HG03159 (cell line): ENCODE measurements around the gene ACTMAP.

Experiments used
- ATAC-seq: cut with Tn5 transposase; IDR thresholded peaks from one replicate; pipeline ENCODE4 v1.9.1; 2021; ENCODE audit warnings: mild to moderate bottlenecking, moderate library complexity; ENCODE audit not compliant: unreplicated experiment

Gene ACTMAP

DNA sequence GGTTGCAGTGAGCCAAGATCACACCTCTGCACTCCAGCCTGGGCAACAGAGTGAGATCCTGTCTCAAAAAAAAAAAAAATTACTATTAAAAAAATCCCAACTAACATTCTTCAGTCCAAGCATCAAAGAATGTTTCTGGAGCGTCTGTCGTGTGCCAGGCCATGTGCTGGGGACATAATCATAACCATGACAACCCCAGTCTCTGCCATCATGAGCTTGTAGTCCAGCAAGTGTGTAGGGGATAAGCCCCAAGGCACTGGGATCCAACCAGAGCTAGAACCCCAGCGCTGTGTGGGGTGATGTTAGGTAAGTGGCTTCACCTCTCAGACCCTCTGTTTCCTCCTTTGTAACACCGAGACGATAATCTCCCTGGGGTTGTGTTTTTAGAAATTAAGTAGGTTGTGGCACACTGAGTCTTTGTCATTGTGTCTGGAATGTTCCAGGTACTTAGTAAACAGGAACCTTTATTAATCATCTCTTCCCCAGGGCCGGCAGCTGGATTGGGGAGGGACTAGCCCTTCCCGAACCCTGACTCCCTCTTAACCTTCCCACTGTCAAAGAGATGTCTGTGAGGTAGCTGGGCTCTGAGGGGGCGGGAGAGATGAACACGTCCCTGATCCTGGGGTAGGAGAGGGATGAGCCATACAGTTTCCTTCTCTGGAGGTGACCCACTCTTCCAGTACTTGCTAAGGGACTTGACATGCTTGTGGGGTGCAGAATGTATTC is 28.2 kb downstream of the ACTMAP start:
- ATAC-seq: no peak

DNA sequence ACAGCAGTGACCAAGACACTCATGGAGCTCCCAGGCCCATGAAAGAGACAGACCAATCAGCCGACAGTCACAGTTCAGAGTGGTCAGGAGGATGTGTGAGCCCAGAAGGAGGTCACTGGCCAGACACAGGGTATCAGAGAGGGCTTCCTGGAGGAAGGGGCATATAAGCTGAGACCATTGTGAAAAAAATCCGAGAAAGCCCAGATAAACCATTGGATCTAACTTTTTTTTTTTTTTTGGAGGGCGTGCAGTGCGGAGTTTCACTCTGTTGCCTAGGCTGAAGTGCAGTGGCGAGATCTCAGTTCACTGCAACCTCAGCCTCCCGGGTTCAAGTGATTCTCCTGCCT is 29.2 kb downstream of the ACTMAP start:
- no peak for ATAC-seq

DNA sequence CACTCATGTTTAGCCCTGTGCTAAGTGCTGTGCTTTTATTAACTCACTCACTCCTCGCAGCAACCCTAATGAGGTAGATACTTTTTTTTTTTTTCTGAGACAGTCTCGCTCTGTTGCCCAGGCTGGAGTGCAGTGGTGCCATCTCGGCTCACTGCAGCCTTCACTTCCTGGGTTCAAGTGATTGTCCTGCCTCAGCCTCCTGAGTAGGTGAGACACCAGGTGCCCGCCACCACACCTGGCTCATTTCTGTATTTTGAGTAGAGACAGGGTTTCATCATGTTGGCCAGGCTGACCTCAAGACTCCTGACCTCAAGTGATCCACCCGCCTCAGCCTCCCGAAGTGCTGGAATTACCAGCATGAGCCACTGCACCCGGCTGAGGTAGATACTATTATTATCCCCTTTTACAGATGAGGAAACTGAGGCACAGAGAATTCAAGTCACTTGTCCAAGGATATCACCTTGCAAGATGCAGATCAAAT is 30.8 kb downstream of the ACTMAP start:
- ATAC-seq: no peak

DNA sequence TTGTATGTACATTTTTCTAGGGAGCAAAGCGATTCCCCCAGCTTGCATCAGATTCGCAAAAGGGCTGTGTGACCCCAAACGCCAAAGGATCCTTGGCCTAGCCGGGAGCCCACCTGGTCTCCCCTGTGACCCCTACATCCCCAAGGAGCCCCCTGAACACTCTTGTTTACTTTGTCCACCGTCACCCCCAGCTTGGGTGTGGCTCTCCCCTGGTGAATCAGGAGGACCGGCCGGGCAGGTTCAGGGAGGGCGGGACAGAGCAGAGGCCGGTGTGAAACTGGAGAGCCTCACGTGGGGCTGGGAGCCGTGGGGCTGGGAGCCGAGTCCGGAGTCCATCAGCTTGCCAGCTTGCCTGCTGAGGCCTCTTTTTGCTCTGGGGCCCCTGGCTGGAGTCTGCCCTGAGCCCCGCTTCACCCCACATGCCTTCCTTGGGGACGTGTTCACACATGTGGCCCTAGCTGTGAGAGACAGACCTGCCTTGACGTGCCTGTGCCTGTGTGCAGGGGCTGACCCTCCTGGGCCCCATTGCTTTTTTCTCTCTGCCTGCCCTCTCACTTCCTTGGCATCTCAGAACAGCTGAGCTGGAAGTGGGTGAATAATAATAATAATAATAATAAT is 31.4 kb downstream of the ACTMAP start:
- no peak for ATAC-seq

DNA sequence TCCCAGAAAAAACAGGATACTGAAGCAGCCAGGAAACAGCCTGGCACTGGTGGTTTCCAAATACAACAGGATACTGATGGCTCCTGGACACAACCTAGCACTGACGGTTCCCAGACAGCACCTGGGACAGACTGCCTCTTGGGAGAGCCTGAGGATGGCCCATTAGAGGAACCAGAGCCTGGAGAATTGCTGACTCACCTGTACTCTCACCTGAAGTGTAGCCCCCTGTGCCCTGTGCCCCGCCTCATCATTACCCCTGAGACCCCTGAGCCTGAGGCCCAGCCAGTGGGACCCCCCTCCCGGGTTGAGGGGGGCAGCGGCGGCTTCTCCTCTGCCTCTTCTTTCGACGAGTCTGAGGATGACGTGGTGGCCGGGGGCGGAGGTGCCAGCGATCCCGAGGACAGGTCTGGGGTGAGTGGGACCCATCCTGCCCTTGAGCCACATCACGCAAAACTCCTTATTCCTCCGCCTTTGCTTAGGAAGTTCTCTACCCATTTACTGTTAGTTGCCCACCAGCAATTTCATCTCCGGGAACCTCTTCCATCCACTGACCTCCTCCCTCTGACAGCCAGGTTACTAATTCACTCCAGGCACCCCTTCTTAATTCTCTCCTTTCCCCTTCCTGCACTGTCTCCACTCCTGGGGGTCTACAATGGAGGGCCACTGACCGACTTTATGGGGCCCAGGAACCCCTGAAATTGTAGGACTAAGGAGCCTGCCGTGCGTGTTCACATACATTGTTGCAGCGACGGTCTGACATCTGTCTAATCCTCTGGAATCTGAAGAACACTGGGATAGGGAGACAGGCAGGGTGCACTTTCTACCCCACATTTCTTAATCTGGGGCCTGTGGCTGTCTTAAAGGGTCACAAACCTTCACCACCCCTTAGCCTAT is 32.1 kb downstream of the ACTMAP start:
- ATAC-seq: no peak

DNA sequence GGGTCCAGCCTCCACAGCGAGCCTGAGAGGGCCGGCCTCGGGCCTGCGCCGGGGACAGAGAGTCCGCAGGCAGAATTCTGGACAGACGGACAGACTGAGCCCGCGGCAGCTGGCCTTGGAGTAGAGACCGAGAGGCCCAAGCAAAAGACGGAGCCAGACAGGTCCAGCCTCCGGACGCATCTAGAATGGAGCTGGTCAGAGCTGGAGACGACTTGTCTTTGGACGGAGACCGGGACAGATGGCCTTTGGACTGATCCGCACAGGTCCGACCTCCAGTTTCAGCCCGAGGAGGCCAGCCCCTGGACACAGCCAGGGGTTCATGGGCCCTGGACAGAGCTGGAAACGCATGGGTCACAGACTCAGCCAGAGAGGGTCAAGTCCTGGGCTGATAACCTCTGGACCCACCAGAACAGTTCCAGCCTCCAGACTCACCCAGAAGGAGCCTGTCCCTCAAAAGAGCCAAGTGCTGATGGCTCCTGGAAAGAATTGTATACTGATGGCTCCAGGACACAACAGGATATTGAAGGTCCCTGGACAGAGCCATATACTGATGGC is 32.9 kb downstream of the ACTMAP start:
- no peak for ATAC-seq

DNA sequence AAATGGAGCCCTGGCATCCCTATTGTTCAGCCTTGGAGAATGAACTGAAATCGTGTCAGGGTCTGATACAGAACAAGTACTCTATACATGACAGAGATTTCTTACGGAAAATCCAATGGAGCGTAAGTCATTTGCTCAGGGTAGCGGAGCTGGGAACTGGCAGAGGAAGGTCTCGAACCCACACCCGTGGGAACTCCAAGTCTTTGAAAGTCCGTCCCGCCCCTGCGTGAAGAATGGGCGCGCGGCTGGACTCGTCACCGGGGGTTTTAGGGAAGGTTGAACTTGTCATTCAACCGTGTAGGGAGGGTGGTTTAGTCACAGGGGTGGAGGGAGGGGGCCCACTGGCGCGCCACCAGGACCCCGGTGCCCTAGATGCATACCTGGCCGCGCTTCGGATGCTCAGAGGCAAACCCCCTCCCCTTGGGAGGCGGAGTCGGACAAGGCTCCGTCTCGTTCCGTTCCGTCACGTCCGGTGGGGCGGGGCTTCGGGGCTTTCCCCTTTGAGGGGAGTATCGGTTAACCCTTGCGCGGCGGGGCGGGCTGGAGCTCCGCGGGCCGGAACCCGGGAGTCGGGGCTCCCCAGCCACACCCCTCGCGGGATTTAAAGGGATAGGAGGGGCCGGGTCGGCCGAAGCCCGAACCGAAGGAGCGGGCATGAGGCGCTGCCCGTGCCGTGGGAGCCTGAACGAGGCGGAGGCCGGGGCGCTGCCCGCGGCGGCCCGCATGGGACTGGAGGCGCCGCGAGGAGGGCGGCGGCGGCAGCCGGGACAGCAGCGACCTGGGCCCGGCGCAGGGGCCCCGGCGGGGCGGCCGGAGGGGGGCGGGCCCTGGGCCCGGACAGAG is 33.6 kb downstream of the ACTMAP start, which contains the start of the genes COQ8B and ITPKC:
TSS of gene COQ8B (minus strand) at position 405 of the 843 bp plus-strand sequence. CDS start 2,254 bp downstream, outside the sequence.
TSS of gene ITPKC (plus strand) at position 631 of the 843 bp plus-strand sequence. CDS start at position 655, 24 bp downstream.
- peak; percentile 70 for ATAC-seq

DNA sequence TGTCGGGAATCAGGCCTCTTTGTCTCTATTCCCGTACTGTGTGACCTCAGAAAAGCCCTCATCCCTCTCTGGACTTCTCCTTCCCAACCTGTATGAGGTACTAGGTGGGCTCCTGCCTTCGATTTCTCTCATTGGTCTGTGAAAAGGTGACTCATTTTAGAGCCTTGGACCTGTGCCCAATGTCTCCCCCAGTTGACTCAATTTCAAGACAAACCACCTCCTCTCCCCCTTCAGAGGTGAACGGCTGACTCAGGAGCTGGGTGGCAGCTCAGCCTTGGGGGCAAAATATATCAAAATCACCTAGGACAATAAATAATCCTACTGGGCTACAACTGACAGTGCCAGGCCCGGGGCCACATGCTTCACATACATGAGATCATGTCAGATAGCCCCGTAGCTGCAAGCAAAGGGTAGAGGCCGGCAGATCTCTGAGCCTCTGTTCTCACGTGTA is 34.2 kb downstream of the ACTMAP start:
- no peak for ATAC-seq

DNA sequence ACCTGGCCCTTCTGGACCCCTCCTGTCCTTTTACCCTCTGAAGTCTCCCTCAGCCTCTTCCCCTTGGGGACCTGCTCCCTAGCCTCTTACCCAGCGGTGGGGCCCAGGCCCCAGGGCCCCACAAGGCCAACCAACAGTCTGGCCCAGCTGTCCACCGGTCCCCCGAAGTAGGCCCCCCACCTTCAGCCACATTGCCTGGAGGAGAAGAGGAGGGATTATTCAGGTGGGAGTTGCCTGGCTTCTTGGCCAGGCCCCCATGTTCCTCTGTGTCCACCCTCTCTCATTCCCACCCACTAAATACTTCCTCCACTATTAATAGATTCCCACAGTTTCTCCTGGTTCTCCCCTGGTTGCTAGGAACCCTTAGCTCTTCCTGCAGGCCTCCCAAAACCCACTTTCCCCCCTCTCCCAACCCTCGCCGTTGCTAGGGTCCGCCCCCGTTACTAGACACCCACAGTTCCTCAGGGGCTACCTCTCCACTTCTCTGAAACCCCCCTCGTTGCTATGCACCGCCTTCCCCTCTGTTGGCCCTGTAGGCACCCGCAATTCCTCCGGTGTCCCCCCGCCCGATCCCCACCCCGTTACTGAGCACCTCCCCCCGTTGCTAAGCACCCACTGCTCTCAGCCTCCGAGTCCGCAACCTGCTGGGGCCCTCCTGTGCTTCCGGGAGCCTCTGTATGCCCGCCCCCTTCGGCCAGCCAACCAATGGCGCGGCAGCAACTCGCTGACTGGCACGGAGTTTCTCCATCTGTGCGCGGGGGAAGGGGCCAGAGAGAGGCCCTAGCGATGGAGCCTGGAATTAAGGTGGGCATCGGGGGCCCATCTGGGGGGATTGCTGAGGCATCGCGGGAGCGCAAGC is 35.6 kb downstream of the ACTMAP start:
- peak; percentile 60 for ATAC-seq

DNA sequence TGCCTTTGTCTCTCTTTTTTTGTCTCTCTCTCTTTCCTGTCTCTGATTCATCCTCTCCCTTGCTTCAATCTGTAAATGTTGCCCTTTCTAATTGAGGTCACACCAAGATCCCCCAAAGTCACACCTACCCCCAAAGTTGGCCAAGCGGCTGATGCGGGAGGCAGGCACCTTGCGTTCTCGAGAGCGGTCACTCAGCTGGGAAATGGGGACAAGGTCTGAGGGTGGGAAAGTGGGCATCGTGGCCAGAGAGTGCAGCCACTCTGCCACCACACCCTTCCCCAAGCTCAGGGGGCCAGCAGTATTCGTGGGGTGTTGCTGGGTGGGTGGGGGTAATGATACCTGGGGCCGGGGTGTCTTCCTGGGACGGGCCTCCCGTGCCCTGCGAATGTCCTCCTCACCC is 36.3 kb downstream of the ACTMAP start:
- no peak for ATAC-seq

DNA sequence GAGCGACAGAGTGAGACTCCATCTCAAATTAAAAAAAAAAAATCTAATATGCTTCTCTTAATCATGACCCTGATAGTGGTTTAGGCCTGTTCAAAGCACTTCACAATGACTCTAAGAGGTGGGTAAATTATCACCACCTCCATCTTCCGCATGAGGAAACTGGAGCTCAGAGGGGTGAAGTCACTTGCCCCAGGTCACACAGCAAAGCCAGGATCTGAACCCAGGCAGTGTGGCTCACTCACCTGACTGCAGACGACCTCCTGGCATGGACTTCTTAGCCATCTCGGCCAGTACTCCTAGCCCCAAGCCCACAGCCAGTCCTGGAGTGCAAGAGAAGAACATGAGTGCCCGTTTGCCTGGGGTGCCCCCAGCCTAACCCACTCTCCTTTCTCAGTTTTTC is 40.5 kb downstream of the ACTMAP start:
- ATAC-seq: no peak

DNA sequence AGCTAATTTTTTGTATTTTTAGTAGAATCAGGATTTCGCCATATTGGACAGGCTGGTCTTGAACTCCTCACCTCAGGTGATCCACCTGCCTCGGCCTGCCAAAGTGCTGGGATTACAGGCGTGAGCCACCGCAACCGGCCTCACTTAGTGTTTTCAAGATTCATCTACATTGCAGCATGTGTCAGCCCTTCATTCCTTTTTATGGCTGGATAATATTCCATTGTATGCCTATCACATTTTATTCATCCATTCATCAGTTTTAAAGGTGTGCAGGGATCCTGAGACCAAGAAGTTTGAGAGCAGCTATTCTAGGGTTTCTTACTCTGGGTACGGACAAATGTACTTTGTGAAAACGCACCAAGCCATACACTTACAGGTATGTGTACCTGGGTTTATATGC is 42.7 kb downstream of the ACTMAP start:
- ATAC-seq: no peak

DNA sequence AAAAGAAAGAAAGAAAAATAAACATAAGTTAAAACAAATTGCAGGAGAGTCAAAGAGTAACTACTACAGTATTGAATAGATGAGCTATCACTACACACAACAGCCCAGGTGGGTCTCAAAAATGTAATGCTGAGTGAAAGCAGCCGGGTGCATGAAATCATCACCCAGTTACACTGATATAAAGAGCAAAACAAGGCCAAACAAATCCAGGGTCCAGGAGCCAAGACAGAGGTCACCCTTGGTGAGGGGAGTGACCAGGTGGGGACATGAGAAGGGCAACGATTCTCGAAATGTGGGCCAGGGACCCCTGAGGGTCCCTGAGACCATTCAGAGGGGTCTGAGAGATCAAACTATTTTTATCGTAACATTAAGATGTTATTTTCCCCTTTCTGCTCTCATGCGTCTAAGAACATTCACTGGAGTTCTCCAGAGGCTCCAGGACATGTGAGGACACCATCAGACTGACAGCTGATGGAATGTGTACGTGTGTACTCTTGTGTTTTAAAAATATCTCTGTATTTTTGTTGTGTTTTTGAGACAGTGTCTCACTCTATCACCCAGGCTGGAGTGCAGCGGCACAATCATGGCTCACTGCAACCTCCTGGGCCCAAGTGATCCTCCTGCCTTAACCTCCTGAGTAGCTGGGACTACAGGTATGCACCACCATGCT is 44.2 kb downstream of the ACTMAP start:
- ATAC-seq: no peak

DNA sequence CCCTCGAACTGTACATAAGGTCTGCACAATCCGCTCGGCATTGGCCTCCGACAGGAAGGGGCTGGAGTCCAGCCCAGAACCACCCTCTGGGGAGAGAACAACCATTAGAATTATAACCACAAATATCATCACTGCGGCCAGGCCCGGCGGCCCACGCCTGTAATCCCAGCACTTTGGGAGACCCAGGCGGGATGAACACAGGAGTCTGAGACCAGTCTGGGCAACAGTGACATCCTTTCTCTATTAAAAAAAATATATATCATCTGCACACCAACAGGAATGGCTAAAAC is 45.0 kb downstream of the ACTMAP start:
- no peak for ATAC-seq

DNA sequence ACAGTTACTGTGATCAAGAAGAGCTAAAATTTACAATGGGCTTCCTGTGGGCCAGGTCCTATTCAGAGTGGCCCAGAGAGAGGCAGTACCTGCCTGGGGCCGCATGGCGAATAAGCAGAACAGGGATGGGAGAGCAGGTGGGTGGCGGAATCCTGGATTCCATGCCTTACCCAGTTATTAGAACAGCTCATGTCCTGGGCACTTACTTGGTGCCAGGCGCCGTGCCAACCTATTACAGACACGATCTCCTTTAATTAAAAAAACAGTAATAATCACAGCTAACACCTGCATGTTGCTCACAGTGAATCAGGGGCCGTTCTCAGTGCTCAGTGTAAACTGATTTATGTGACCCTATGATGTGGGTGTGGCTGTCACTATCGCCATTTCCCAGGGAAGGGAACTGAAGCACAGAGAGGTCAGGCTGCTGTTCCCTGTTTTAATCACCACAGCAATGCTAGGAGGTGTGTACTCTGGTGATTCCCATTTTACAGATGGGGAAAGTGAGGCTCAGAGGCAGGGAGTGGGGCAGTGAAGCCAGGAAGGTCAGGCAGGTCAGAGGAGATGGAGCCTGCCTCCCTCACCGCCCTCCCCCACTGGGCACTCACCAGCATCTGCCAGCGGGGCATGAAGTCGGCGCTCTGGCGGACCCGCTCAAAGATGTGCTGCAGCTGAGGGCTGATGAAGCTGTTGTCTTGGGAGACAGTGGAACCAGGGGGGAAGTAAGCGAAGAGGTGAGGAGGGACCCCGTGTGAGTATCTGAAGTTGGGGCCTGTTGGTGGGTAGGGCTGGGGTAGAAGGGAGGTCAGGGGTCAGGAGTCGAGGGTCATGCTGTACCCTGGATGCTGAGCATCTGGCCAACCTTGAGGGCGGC is 45.6 kb downstream of the ACTMAP start:
- ATAC-seq: no peak

DNA sequence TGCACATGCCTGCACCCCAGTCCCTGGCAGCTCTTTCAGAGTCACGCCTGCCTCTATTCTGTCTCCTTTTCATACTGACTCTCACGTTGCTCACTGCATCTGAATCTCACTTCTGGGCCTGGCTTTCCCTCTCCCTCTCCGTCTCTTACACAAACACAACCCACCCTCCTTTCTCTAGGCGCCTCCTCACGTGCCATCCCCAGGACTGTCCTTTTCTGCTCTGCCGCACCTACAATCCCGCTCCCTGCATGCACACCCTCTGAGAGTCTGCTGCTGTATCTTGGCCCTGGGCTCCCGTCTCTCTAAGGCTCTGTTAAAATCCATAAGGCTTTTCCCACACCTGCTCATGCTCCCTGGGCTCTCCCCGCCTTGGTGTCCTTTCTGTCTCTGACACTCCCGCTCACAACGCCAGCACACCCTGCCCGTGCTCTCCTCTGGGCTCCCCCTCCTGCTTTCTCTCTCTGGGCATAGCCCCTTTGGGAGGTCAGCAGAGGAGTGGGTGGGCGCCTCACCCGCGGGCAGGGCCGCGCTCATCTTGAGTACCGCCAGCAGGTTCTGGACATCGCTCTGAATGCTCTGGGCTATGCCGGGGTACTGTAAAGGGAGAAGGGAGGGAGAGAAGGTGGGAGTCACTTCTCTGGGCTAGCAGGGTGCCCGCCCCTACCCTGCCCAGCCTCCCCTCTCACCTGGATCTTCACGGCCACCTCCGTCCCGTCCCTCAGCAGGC is 47.1 kb downstream of the ACTMAP start:
- ATAC-seq: no peak

DNA sequence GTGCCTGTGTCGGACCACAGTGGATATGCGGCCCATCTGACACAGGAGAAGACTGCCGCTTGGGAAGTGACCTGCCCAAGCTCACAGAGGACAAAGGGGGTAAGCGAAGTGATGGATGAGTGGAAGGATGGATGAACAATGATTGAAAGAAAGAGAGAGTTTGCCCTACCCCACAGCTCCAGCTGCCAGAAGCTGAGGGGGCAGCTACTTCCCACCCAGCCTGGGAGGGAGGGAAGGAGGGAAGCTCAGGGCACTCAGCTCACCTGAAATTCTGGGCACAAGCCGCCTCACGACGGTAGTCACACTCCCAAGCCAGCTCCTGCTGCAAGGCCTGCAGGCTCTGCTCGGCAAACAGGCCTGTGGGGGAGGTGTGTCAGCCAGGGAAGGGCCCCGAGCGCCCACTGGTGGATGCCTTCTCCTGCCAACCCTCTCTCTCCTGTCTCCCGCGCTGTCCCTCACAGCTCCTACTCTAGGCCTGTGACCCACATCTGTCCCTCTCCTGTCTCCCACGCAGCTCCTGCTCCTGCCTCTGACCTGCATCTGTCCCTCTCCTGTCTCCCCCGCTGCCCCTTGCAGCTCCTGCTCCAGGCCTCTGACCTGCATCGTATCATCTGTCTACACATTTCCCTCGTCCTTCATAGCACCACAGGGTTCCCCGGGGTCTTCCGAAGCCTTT is 47.8 kb downstream of the ACTMAP start:
- no peak for ATAC-seq
